ENCODE results near the gene CERCAM.

CERCAM gene

GRCh38 chr9:128396970-128397613 lies 23.6 kb upstream of the CERCAM start:
- ChIA-PET POLR2A (ENCODE audit: low non-redundant PET) (interaction anchor here (0.6 kb wide), 1 partner anchor 26 kb away, joined by 3 read pairs; the partner anchor contains the start of gene URM1), CTCF (interaction anchor here (0.7 kb wide), 1 partner anchor 454 kb away, joined by 3 read pairs; no protein-coding TSS in a partner anchor)
- DNase-seq (ENCODE audit: low spot score) = no peak
- TF ChIP-seq, protein P1, sequence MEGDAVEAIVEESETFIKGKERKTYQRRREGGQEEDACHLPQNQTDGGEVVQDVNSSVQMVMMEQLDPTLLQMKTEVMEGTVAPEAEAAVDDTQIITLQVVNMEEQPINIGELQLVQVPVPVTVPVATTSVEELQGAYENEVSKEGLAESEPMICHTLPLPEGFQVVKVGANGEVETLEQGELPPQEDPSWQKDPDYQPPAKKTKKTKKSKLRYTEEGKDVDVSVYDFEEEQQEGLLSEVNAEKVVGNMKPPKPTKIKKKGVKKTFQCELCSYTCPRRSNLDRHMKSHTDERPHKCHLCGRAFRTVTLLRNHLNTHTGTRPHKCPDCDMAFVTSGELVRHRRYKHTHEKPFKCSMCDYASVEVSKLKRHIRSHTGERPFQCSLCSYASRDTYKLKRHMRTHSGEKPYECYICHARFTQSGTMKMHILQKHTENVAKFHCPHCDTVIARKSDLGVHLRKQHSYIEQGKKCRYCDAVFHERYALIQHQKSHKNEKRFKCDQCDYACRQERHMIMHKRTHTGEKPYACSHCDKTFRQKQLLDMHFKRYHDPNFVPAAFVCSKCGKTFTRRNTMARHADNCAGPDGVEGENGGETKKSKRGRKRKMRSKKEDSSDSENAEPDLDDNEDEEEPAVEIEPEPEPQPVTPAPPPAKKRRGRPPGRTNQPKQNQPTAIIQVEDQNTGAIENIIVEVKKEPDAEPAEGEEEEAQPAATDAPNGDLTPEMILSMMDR (conservative IDR thresholded peaks at IDR 0.05; ENCODE audit: low read depth) = no peak
- H3K27ac ChIP-seq = no peak overlapping the region

GRCh38 chr9:128397831-128398230 lies 22.8 kb upstream of the CERCAM start:
- CTCF ChIA-PET = interaction anchor here (0.6 kb wide), 1 partner anchor 15 kb away, joined by 4 read pairs; no protein-coding TSS in a partner anchor
- TF ChIP-seq, protein P1 (conservative IDR thresholded peaks at IDR 0.05; ENCODE audit: low read depth) = no peak
- POLR2A ChIA-PET (ENCODE audit: low non-redundant PET) = no interaction called here
- DNase-seq (ENCODE audit: low spot score) = no peak
- no peak overlapping the region for H3K27ac ChIP-seq

- TF ChIP-seq, protein P1 (conservative IDR thresholded peaks at IDR 0.05; ENCODE audit: low read depth) = no peak
- H3K27ac ChIP-seq = no peak overlapping the region
- ChIA-PET POLR2A (ENCODE audit: low non-redundant PET) (no interaction called here), CTCF (interaction anchor here (0.7 kb wide), 1 partner anchor 39 kb away, joined by 3 read pairs; no protein-coding TSS in a partner anchor)
- DNase-seq (ENCODE audit: low spot score) = no peak
Observed at GRCh38 chr9:128399861-128400260, 20.8 kb upstream of the CERCAM start.

GRCh38 chr9:128404560-128404959 lies 16.1 kb upstream of the CERCAM start:
- CTCF ChIA-PET = no interaction called here
- no peak for DNase-seq (ENCODE audit: low spot score)
- POLR2A ChIA-PET (ENCODE audit: low non-redundant PET) = no interaction called here
- TF ChIP-seq, protein P1 (conservative IDR thresholded peaks at IDR 0.05; ENCODE audit: low read depth) = no peak
- no peak overlapping the region for H3K27ac ChIP-seq

GRCh38 chr9:128405077-128405779 lies 15.4 kb upstream of the CERCAM start:
- no peak for DNase-seq (ENCODE audit: low spot score)
- TF ChIP-seq, protein P1 (conservative IDR thresholded peaks at IDR 0.05; ENCODE audit: low read depth) = no peak
- ChIA-PET CTCF (no interaction called here), POLR2A (ENCODE audit: low non-redundant PET) (no interaction called here)
- H3K27ac ChIP-seq = no peak overlapping the region

GRCh38 chr9:128405780-128406171 lies 14.9 kb upstream of the CERCAM start:
- DNase-seq (ENCODE audit: low spot score) = no peak
- TF ChIP-seq, protein P1 (conservative IDR thresholded peaks at IDR 0.05; ENCODE audit: low read depth) = no peak
- no peak overlapping the region for H3K27ac ChIP-seq
- ChIA-PET CTCF (no interaction called here), POLR2A (ENCODE audit: low non-redundant PET) (no interaction called here)
